GM10248 (cell line): ENCODE data around the gene FLOT1.
A peak's percentile ranks its signal among the peaks of the same experiment; 100 is the strongest.

Source experiments
- CTCF ChIA-PET: fragments of 300-600 bp; sonication (Branson Sonifier 250); formaldehyde crosslinking; extraction: SDS; loops from one replicate; lab custom pipeline; 2021; ENCODE audit warnings: antibody characterized with exemption; lab: Yijun Ruan, JAX
- POLR2A ChIA-PET: fragments of 350-650 bp; sonication (Branson Sonifier 250); formaldehyde crosslinking; extraction: SDS; loops from one replicate; lab custom pipeline; 2020; ENCODE audit warnings: antibody characterized with exemption; lab: Yijun Ruan, JAX
- DNase-seq: peaks from one replicate; pipeline ENCODE4 v3.0.0; 2012; ENCODE audit errors: extremely low spot score
- TF ChIP-seq, protein P1 (sequence below): IDR thresholded peaks from 2 replicates; pipeline ENCODE4 v1.5.1; 2012; ENCODE audit warnings: mild to moderate bottlenecking, low read depth; ENCODE audit errors: extremely low read depth, missing control alignments, control extremely low read depth

Gene FLOT1

DNA sequence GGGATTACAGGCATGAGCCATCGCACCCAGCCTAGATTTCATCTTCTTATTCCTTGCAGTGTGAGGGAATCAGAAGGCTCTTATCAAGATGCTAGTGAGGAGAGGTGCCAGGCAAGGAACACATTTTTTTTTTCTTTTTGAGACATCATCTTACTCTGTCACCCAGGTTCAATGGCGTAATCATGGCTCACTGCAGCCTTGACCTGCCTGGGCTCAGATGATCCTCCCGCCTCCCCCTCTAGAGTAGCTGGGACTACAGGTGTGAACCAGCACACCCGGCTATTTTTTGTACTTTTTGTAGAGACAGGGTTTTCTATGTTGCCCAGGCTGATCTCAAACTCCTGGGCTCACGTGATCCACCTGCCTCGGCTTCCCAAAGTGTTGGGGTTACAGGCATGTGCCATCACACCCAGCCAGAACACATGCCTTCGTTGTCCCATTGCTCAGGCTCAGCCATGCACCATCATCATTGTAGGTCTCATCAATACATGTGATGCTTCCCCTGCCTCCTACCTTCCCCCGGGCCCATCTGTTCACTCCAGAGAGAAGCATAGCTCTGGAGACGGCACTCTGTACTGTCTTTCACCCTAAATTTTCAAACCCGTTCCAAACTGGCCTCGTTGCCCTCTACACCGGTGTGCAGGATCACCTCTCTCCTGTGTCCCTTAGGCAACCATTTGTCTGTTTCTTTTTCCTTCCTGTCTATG is 10.1 kb downstream of the FLOT1 start:
- TF ChIP-seq, protein P1, sequence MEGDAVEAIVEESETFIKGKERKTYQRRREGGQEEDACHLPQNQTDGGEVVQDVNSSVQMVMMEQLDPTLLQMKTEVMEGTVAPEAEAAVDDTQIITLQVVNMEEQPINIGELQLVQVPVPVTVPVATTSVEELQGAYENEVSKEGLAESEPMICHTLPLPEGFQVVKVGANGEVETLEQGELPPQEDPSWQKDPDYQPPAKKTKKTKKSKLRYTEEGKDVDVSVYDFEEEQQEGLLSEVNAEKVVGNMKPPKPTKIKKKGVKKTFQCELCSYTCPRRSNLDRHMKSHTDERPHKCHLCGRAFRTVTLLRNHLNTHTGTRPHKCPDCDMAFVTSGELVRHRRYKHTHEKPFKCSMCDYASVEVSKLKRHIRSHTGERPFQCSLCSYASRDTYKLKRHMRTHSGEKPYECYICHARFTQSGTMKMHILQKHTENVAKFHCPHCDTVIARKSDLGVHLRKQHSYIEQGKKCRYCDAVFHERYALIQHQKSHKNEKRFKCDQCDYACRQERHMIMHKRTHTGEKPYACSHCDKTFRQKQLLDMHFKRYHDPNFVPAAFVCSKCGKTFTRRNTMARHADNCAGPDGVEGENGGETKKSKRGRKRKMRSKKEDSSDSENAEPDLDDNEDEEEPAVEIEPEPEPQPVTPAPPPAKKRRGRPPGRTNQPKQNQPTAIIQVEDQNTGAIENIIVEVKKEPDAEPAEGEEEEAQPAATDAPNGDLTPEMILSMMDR: no peak
- ChIA-PET CTCF (interaction anchor here (1.0 to 30.8 kb wide), 18 partner anchors 8 to 347 kb away, joined by 3 to 776 read pairs (median 8); partner anchors contain the start of genes DHX16 and VARS2), POLR2A (no interaction called here)
- no peak for DNase-seq

DNA sequence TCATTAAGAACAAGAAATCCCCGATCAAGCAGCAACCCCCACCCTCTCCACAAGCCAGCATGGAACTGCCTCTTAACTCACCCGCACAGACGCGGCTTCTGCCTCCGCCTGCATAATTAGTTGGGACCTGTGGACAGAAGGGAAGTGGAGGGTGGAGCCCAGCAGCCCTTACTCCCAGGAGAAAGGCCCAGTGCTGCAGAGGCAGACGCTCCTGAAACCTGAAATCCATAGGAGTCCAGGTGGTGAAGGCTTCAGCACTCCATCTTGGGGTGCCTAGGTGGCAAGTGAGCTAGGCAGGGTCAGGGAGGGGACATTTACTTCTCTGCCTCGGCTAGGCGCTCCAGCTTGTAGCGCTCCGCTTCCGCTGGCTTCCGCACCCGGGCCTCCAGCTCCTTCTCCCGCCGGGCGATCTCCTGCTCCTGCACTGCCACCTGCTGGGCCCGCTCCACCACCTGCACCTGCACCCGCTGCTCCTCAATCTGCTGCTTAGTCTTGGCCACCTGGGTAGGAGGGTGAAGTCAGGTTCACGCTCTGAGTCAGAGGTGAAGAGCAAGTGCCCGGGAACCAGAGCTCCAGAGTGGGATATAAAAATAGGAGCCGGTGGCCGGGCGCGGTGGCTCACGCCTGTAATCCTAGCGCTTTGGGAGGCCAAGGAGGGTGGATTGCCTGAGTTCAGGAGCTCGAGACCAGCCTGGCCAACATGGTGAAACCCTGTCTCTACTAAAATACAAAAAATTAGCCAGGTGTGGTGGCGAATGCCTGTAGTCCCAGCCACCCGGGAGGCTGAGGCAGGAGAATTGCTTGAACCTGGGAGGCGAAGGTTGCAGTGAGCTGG is 11.7 kb downstream of the FLOT1 start:
- ChIA-PET CTCF (interaction anchor here (0.6 to 30.8 kb wide), 61 partner anchors 8 to 349 kb away, joined by 3 to 776 read pairs (median 5); partner anchors contain the start of genes ATAT1, C6orf136, DDR1 and DHX16), POLR2A (interaction anchor here (0.6 to 1.1 kb wide), 4 partner anchors 11 to 123 kb away, joined by 3 to 6 read pairs (median 4); no protein-coding TSS in a partner anchor)
- TF ChIP-seq, protein P1: peak; percentile 98
- peak; percentile 78 for DNase-seq

DNA sequence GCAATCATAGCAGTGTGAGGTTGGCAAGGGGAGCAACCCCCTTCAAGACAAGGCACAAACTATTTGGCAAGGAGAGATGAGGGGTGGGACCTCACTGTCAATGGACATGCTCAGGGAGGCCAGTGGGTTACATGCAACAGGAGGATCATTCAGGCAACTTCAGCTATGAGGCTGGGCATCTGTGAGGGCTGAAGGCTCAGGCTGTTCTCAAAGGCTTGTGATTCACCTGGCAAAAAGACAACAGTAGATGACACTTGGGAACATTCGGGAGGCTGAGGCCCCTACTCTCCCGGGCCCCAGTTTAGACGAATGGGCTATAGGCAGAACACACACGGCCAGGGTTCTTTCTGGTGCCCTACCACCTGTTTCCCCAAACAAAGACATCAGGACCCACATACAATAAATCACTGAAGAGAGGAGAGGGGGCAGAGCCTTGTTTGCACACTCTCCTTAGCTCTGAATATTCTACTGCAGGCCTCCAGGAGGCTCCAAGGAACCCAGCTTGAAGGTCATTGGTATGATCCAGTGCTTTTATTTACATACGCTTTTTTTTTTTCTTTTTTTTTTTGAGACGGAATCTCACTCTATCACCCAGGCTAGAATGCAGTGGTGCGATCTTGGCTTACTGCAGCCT is 14.4 kb downstream of the FLOT1 start:
- no peak for DNase-seq
- TF ChIP-seq, protein P1: no peak
- ChIA-PET POLR2A (no interaction called here), CTCF (interaction anchor here (1.5 to 30.8 kb wide), 3 partner anchors 8 to 245 kb away, joined by 4 to 776 read pairs (median 21); partner anchors contain the start of gene DHX16)

DNA sequence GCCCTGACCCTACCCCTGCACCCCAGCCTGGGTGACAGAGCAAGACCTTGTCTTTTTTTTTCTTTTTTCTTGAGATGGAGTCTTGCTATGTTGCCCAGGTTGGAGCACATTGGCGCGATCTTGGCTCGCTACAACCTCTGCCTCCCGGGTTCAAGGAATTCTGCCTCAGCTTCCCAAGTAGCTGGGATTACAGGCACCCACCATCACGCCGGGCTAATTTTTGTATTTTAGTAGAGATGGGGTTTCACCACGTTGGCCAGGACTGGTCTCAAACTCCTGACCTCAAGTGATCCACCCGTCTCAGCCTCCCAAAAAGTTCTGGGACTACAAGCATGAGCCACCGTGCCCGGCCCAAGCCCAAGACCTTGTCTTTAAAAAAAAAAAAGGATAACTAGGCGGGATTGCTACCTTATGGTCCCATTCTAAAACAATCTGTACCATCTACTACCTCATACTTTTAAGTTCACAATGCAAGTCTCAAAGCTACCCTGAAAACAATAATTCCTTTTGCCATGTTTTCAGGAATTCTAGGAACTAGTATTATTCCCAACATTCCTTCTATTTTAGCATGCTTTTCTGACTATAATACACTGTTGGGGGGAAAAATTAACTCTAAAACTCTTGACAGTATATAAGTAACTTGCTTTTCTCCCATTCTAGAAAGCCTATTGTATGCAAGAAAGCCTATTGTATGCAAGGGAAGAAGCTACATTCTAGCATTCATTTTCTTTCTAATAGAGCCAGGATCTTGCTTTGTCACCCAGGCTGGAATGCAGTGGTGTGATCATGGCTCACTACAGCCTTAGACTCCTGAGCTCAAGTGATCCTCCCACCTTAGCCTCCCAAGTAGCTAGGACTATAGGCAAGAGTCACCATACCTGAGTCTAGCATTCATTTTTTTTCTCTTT is 15.7 kb downstream of the FLOT1 start:
- no peak for DNase-seq
- TF ChIP-seq, protein P1: no peak
- ChIA-PET CTCF (interaction anchor here (1.5 to 30.8 kb wide), 2 partner anchors 9 to 50 kb away, joined by 4 to 776 read pairs; partner anchors contain the start of gene DHX16), POLR2A (interaction anchor here (0.6 kb wide), 2 partner anchors 112 to 917 kb away, joined by 4 to 8 read pairs; no protein-coding TSS in a partner anchor)

DNA sequence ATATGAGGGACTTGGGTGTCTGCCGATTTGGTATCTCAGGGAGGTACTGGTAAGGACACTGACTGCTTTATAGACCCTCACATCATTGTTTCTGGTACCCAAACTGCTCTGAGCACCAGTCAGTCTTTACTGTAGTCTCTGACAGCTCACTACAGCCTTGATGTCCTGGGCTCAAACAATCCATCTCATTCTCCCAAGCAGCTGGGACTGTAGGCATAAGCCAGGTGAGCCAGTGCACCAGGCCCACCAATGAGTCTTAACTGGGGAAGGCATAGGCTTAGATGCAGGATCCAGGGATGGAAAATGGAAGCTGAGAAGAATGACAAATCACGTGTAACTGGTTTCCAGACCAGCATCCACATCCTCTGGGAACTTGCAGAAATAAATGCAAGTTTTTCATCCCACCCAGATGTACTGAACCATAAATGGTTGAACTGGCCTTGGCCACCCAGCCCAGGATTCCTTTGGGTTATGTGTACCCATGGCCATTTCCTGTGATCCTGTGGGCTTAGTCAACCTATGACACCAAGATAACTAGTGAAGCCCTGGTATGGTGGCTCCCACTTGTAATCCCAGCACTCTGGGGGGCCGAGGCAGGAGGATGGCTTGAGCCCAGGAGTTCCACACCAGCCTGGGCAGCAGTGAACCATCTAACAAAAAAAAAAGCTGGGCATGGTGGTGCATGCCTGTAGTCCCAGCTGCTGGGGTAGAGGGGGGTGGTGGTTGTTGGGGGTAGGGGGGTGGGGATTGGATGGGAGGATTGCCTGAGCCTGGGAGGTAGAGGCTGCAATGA is 16.6 kb downstream of the FLOT1 start:
- DNase-seq: no peak
- CTCF ChIA-PET: interaction anchor here (1.5 to 30.8 kb wide), 3 partner anchors 8 to 49 kb away, joined by 4 to 776 read pairs (median 131); partner anchors contain the start of gene DHX16
- POLR2A ChIA-PET: interaction anchor here (0.9 kb wide), 1 partner anchor 47 kb away, joined by 4 read pairs; no protein-coding TSS in a partner anchor
- TF ChIP-seq, protein P1: no peak
